OCI-LY7 (cell line): ENCODE measurements around the gene SNTB2.

Experiments used
- CTCF ChIP-seq: fragments of 200-600 bp; sonication (generic); conservative IDR thresholded peaks from 2 replicates; pipeline ENCODE4 v1.5.1; 2014; ENCODE audit warnings: mild to moderate bottlenecking, antibody characterized with exemption, low read length, moderate library complexity, mixed read lengths
- EZH2phosphoT487 ChIP-seq: fragments of 200-600 bp; sonication (generic); IDR thresholded peaks from 2 replicates; pipeline ENCODE4 v1.6.1; 2018; ENCODE audit warnings: low read depth, borderline replicate concordance, mild to moderate bottlenecking, mixed run types, antibody characterized with exemption, low read length, moderate library complexity, mixed read lengths

GRCh38 chr16:69187446-69188235, 677 bp downstream of the SNTB2 start:
- no peak for TF ChIP-seq CTCF
- no peak for TF ChIP-seq EZH2phosphoT487
